ENCODE data around the gene ENDOV.
A peak's percentile ranks its signal among the peaks of the same experiment; 100 is the strongest.

The ENDOV gene

GRCh38 chr17:80414803-80415625 is at the start of gene ENDOV:
Gene ENDOV (plus strand): TSS chr17:80415167. CDS start chr17:80415195, 28 bp downstream.
- peak; percentile 77 for DNase-seq (ENCODE audit: low read depth)
- H3K4me3 ChIP-seq (ENCODE audit: low read depth, low read length), result peak within 1 kb of the TSS; percentile 99

GRCh38 chr17:80365983-80366382 is 49.0 kb upstream of the ENDOV start:
- DNase-seq (ENCODE audit: low read depth), result no peak
- H3K4me3 ChIP-seq (ENCODE audit: low read depth, low read length), result no peak overlapping the region

- no peak for DNase-seq (ENCODE audit: low read depth)
- H3K4me3 ChIP-seq (ENCODE audit: low read depth, low read length), result no peak overlapping the region
Observed at GRCh38 chr17:80367503-80367902, 47.5 kb upstream of the ENDOV start.

DNA sequence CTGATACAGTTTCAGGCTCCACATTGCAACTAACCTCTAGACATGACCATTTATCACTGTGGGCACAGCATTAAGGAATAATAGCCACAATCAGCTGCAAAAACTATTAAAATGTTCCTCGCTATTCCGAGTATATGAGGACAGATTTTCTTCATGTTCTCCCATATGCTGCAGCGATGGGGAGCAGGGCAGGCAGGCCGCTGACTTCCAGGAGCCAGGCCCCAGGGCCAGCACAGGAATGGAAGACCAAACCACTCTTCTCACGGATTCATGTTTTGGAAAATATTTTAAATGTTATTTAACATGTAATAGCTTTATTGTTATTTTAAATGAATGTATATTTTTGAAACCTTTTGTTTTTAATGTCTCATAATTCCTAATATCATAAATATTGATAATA is 43.8 kb upstream of the ENDOV start:
- H3K4me3 ChIP-seq (ENCODE audit: low read depth, low read length), result no peak overlapping the region
- no peak for DNase-seq (ENCODE audit: low read depth)

- DNase-seq (ENCODE audit: low read depth), result no peak
- no peak overlapping the region for H3K4me3 ChIP-seq (ENCODE audit: low read depth, low read length)
Observed at GRCh38 chr17:80372456-80372855, 42.5 kb upstream of the ENDOV start.

DNA sequence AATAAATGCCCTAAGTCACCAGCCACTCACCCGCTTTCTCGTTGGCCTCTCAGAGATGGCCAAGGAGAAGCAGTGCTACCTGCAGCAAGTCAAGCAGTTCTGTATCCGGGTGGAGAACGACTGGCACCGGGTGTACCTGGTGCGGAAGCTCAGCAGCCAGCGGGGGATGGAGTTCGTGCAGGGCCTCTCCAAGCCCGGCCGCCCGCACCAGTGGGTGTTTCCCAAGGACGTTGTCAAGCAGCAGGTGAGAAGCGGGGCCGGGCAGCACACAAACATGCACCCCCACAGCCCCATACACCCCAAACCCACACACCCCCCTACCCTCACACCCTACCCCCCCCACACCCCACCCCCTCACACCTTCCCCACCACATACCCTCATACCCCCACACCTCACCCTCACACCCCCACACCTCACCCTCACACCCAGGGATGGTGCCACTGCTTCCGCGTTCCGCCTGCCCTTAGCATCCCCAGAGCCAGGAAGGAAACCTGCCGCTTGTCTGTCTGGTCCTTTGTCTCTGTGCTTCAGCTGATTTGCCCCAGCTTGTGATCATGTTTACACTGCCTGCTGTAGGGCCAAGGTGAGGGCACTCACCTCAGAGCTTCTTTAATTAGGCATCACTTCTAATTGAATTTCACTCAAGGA is 41.9 kb upstream of the ENDOV start:
- DNase-seq (ENCODE audit: low read depth), result no peak

GRCh38 chr17:80374039-80374731 is 40.8 kb upstream of the ENDOV start:
- H3K4me3 ChIP-seq (ENCODE audit: low read depth, low read length), result no peak overlapping the region
- DNase-seq (ENCODE audit: low read depth), result no peak

More for the DNA sequence above, 41.9 kb upstream of the ENDOV start:
- no peak overlapping the region for H3K4me3 ChIP-seq (ENCODE audit: low read depth, low read length)

DNA sequence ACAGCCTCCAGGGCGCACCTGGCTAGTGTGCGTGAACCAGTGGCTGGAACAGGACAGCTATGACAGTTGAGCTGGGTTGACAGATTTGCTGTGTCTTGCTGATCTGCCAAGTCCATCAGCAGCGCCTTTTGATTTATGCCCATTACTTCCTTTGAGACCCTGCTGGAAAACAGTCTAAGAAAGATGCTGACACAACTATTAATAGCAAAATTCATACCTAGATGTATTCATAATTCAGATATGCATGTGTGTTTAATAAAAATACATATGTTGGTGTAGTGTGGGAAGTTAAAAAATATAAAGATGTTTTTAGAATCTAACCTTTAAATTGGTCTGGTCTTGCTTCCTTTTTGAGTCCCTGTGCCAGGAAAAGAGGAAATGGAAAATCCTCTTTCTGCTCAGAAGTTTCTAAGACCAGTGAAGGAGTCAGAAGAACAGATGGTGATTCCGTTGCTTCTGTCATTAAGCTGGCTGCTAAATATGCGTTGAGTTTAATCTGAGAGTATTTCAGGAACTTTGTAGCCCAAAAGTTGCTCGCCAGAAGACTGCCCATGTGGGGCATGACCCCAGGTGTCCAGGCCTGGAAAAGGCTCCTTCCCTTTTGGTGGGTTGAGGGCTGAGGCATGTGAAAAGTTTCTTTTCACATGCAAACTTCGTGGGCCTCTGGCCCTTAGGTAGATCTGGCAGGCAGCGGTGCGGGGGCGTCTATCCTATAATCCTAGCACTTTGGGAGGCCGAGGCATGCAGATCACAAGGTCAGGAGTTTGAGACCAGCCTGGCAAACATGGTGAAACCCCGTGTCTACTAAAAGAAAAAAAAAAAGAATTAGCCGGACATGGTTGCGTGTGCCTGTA is 40.0 kb upstream of the ENDOV start:
- no peak overlapping the region for H3K4me3 ChIP-seq (ENCODE audit: low read depth, low read length)
- DNase-seq (ENCODE audit: low read depth), result no peak

GRCh38 chr17:80376531-80376930 is 38.4 kb upstream of the ENDOV start:
- no peak overlapping the region for H3K4me3 ChIP-seq (ENCODE audit: low read depth, low read length)
- DNase-seq (ENCODE audit: low read depth), result no peak

- DNase-seq (ENCODE audit: low read depth), result no peak
- H3K4me3 ChIP-seq (ENCODE audit: low read depth, low read length), result no peak overlapping the region
Observed at GRCh38 chr17:80377798-80378197, 37.2 kb upstream of the ENDOV start.

DNA sequence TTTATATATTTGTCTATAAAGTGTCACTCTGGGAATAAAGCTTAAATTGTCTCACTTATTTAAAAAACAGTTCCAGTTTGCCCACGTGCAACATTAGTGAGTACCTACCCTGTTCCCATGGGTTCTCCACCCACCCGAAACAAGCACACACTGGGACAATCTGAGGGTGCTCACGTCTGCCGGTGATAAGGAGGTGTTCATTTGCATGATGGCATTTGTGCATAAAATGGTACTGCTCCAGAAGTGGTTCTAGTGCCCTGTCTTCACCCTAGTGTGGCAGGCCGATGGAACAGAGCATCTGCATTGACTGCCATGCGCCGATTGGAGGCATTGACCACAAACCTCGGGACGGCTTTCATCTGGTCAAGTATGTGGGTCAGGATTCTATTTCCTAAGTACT is 35.6 kb upstream of the ENDOV start:
- DNase-seq (ENCODE audit: low read depth), result no peak
- no peak overlapping the region for H3K4me3 ChIP-seq (ENCODE audit: low read depth, low read length)

- H3K4me3 ChIP-seq (ENCODE audit: low read depth, low read length), result no peak overlapping the region
Observed at GRCh38 chr17:80380068-80380467, 34.9 kb upstream of the ENDOV start.

GRCh38 chr17:80380555-80381002 is 34.4 kb upstream of the ENDOV start:
- no peak for DNase-seq (ENCODE audit: low read depth)
- H3K4me3 ChIP-seq (ENCODE audit: low read depth, low read length), result no peak overlapping the region

More at GRCh38 chr17:80380068-80380467, 34.9 kb upstream of the ENDOV start:
- no peak for DNase-seq (ENCODE audit: low read depth)

GRCh38 chr17:80381416-80381923 is 33.5 kb upstream of the ENDOV start:
- no peak for DNase-seq (ENCODE audit: low read depth)
- H3K4me3 ChIP-seq (ENCODE audit: low read depth, low read length), result no peak overlapping the region

- H3K4me3 ChIP-seq (ENCODE audit: low read depth, low read length), result no peak overlapping the region
- no peak for DNase-seq (ENCODE audit: low read depth)
Observed at GRCh38 chr17:80382446-80382845, 32.5 kb upstream of the ENDOV start.

GRCh38 chr17:80382956-80383355 is 32.0 kb upstream of the ENDOV start:
- no peak overlapping the region for H3K4me3 ChIP-seq (ENCODE audit: low read depth, low read length)
- no peak for DNase-seq (ENCODE audit: low read depth)

GRCh38 chr17:80384078-80384960 is 30.6 kb upstream of the ENDOV start:
- no peak for DNase-seq (ENCODE audit: low read depth)
- H3K4me3 ChIP-seq (ENCODE audit: low read depth, low read length), result no peak overlapping the region

- H3K4me3 ChIP-seq (ENCODE audit: low read depth, low read length), result no peak overlapping the region
- no peak for DNase-seq (ENCODE audit: low read depth)
Observed at GRCh38 chr17:80385046-80385445, 29.9 kb upstream of the ENDOV start.
